ENCODE results near the gene FAS.

The FAS gene

GRCh38 chr10:88983206-88983605 lies 7.4 kb upstream of the FAS start:
- DNase-seq (ENCODE audit: extremely low read depth, insufficient read length), result no peak
- no peak overlapping the region for H3K4me3 ChIP-seq (replicated peaks; ENCODE audit: low read depth, low read length)
- no peaks in the 10 kb centered on the region for H3K27me3 ChIP-seq (replicated peaks; ENCODE audit: control insufficient read depth, insufficient read depth, low read length)
- TF ChIP-seq CTCF (IDR thresholded peaks at IDR 0.05; ENCODE audit: insufficient read depth, low read length, poor library complexity, severe bottlenecking), result no peak
- no peaks in the 10 kb centered on the region; the same call in 1 of the 2 replicates for H3K36me3 ChIP-seq (ENCODE audit: control insufficient read depth, insufficient read depth, low read length)

DNA sequence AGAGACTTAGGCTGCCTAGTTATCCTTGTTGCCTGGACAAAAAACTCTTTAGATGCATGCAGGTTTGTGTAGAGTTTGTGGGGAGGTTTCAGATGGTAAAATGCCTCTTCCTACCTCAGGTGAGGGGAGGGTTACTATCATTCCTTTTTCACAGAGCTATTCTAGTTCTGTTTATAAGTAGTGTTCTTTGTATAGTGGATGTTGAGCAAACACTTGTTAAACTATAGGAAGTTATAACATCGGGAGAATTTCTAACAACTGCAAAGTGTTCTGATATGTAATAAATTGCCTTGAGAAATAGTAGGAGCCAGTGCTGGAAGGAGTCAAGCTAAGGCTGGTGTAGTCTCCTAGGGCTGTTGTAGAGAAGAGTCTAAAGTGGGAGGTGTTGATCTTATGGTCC lies 6.7 kb upstream of the FAS start:
- H3K4me3 ChIP-seq (replicated peaks; ENCODE audit: low read depth, low read length), result no peak overlapping the region
- DNase-seq (ENCODE audit: extremely low read depth, insufficient read length), result no peak
- H3K27me3 ChIP-seq (replicated peaks; ENCODE audit: control insufficient read depth, insufficient read depth, low read length), result no peaks in the 10 kb centered on the region
- no peak for TF ChIP-seq CTCF (IDR thresholded peaks at IDR 0.05; ENCODE audit: insufficient read depth, low read length, poor library complexity, severe bottlenecking)
- no peaks in the 10 kb centered on the region; the same call in 1 of the 2 replicates for H3K36me3 ChIP-seq (ENCODE audit: control insufficient read depth, insufficient read depth, low read length)

GRCh38 chr10:88984525-88984924 lies 6.1 kb upstream of the FAS start:
- TF ChIP-seq CTCF (IDR thresholded peaks at IDR 0.05; ENCODE audit: insufficient read depth, low read length, poor library complexity, severe bottlenecking), result no peak
- H3K27me3 ChIP-seq (replicated peaks; ENCODE audit: control insufficient read depth, insufficient read depth, low read length), result no peaks in the 10 kb centered on the region
- no peak overlapping the region for H3K4me3 ChIP-seq (replicated peaks; ENCODE audit: low read depth, low read length)
- DNase-seq (ENCODE audit: extremely low read depth, insufficient read length), result no peak
- no peaks in the 10 kb centered on the region; the same call in 1 of the 2 replicates for H3K36me3 ChIP-seq (ENCODE audit: control insufficient read depth, insufficient read depth, low read length)

DNA sequence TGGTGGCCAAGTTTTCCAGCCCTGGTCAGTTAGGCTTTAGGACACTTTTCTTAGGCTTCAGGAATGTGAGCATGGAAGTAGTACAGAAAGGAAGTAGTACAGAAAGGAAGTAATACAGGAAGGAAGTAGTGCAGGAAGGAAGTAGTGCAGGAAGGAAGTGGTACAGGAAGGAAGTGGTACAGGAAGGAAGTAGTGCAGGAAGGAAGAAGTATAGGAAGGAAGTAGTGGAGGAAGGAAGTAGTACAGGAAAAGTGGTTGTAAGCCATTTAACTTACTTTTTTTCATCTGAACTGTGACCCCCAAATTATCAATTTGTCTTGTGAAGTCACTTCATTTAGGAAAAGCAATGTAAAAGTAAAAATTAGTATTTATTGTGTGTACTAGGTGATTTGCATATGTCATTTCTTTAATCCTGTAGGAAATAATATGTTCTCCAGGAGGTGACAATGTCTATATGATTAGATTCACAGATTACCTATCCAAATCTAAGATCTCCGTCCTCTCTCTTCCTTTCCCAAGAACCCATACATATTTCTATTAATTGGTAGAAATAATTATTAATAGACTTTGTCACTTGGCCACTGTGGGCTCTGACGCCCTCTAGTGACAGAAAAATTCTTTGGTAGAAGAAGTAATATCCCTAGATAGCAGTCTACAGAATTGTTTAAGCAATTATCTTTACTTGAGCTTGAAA lies 3.9 kb upstream of the FAS start:
- Histone ChIP-seq H3K36me3 (ENCODE audit: control insufficient read depth, insufficient read depth, low read length) (no peaks in the 10 kb centered on the region; the same call in 1 of the 2 replicates), H3K4me3 (replicated peaks; ENCODE audit: low read depth, low read length) (no peak overlapping the region), H3K27me3 (replicated peaks; ENCODE audit: control insufficient read depth, insufficient read depth, low read length) (no peaks in the 10 kb centered on the region)
- peak; percentile 57 for TF ChIP-seq CTCF (IDR thresholded peaks at IDR 0.05; ENCODE audit: insufficient read depth, low read length, poor library complexity, severe bottlenecking)
- DNase-seq (ENCODE audit: extremely low read depth, insufficient read length), result no peak

- DNase-seq (ENCODE audit: extremely low read depth, insufficient read length), result no peak
- H3K27me3 ChIP-seq (replicated peaks; ENCODE audit: control insufficient read depth, insufficient read depth, low read length), result no peaks in the 10 kb centered on the region
- no peak overlapping the region for H3K4me3 ChIP-seq (replicated peaks; ENCODE audit: low read depth, low read length)
- no peak for TF ChIP-seq CTCF (IDR thresholded peaks at IDR 0.05; ENCODE audit: insufficient read depth, low read length, poor library complexity, severe bottlenecking)
- no peaks in the 10 kb centered on the region; the same call in 1 of the 2 replicates for H3K36me3 ChIP-seq (ENCODE audit: control insufficient read depth, insufficient read depth, low read length)
Measured at GRCh38 chr10:88987243-88987725, 3.3 kb upstream of the FAS start.

Data from GM06990 (cell line).